Activated CD8-positive, alpha-beta memory T cell treated with anti-CD3 and anti-CD28 coated beads, Interleukin-2, amount 50 U/mL, for 24 hours (primary cell): ENCODE results near the gene LDLRAD4.

ENCODE experiments used
- DNase-seq: peaks from one replicate; pipeline ENCODE4 v3.0.0-alpha.2; 2020; ENCODE audit errors: extremely low read depth

LDLRAD4 gene

GRCh38 chr18:13630716-13631268 is 412.2 kb downstream of the LDLRAD4 start:
- DNase-seq, result no peak

DNA sequence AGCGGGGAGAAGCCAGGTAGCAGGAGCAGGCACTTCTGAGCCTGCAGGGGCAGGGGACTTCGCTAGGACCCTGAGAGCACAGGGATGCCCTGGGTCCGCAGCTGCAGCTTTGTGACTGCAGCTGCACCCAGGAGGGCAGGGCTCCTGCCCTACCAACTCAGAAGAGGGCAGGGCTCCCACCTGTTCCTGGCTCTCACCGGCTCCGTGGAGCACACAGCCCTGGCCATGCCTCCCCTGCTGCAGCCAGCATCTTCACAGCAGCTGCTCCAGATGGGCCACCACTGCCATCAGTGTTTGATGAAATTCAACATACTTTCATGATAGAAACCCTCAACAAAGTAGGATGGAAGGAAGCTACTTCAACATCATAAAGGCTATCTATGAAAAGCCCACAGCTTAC is 415.1 kb downstream of the LDLRAD4 start:
- DNase-seq, result no peak

- DNase-seq, result no peak
These were observed 416.5 kb downstream of the LDLRAD4 start for GRCh38 chr18:13635046-13635445.

GRCh38 chr18:13638719-13639595 is 420.4 kb downstream of the LDLRAD4 start:
- no peak for DNase-seq

DNA sequence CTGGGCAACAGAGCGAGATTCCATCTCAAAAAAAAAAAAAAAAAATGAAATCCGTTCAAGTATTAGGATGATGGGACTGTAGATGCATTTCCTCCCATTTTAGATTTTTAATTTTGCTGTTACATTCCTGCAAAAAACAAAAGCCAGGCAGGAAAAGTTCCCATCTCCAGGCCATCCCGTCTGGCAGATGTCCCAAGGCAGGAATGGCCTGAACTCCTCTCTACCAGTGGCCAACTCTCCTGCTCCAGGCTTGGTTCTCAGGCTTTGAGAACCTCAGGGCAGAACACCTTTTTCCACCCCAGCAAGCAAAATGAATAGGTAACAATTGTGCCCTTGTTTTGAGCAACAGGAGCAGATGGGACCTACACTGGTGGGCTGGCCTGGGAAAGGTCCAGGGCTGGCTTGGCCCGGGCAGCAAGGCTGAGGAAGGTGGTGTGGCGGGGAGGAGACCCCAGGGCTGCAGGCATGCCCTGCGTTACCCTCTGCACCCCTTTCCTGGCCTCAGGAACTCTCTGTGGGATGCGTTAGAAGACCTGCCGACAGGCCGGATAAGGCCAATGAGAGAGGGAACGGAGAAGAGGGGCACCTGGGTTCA is 421.8 kb downstream of the LDLRAD4 start:
- DNase-seq, result no peak

GRCh38 chr18:13641551-13642439 is 423.2 kb downstream of the LDLRAD4 start:
- DNase-seq, result no peak

DNA sequence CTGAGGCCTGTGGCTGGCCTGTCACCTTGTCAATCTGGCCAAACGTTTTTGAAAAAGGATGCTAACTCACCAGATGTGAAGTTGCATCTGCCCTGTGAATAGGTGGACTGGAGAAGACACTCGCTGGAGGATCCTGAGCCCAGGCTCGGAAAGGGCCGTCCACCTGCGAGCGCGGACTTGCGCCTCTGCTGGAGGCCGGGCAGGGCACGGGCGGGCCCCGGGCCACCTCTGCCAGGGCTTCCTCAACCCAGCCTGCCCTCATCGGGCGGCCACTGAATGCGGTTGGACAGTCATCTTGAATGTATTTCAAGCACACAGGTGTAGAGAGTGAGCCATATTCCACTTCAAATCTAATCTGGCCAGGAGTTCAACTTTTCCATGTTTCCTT is 423.9 kb downstream of the LDLRAD4 start:
- DNase-seq, result no peak

GRCh38 chr18:13643261-13643751 is 424.7 kb downstream of the LDLRAD4 start:
- DNase-seq, result no peak

GRCh38 chr18:13645093-13645492 is 426.5 kb downstream of the LDLRAD4 start:
- DNase-seq, result no peak

- no peak for DNase-seq
These were observed 428.1 kb downstream of the LDLRAD4 start for GRCh38 chr18:13646633-13647032.

- DNase-seq, result no peak
These were observed 429.2 kb downstream of the LDLRAD4 start for GRCh38 chr18:13647761-13648160.

DNA sequence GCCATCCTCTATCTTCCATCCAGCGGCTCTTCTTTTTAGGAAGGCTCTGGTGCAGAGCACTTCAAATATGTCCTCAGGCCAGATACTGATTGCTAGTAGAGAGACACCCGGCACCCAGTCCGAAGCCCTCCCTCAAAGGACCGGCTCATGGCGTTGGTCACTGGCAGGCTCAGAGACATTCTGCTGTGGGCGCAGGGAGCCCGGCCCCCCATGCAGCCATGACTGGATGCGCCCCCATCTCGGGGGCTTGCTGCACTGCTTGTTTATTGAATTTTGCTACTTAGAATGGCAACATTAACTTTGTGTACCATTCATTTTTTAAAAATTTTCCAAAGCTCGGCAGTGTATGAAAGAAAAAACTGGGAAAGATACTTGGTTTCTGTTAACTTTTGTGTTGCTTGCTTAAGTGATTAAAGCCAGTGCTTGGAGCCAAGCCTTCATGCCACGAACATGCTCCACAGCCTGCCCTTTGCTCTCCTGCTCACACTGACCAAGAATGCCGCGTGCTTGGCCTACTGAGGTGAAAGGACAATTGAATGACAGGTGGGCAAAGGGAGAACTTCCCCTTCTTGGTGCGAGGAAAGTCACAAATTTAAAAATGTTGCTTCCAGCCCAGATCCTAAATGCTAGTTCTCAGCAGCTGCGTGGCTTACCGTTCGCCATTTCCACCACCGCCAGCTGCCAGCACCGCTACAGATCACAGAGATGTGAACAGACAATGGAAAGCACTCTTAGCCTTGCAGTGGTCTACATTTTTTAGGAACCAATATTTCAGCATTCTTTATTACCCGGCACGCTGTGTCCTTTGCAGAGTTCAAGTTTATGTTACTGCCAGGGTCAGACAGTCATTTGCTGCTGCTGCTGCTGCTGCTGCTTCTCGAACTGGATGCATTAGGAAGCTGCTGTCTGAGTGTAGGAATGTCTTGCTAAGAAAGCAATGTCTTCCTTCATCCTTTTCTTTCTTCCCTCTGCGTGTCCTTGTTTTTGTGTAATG is 431.1 kb downstream of the LDLRAD4 start:
- DNase-seq, result no peak

DNA sequence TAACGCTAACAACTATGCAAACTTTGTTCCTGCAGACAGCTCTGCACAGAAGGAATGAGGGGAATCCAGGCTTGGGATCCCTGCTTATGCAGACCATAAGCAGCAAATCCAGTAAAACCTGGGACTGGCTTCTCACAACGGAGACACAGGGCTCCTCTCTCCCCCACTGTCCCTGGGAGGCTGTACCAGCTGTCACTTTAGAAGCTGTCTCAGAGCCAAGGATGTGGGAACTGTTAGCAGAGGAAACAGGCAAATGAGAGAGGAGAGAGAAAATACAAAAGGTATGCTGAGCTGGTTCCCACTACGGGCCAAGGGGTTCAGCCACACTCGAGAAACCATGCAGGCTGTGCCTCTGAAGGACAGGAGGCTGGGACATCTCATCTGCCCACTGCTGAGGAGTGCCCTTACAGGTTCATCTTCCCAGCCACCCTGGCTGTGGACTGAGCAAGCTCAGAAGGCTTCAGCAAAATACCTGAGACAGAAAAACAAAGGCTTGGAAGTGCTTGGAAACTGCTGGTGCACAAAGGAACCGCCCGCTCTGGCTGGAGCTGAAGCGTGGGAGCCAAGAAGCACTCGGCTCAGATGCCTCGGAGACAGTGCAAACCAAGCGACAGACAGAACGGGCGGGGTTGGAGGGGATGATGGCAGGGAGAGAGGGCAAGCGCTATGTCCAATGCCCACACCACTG is 435.3 kb downstream of the LDLRAD4 start:
- no peak for DNase-seq

DNA sequence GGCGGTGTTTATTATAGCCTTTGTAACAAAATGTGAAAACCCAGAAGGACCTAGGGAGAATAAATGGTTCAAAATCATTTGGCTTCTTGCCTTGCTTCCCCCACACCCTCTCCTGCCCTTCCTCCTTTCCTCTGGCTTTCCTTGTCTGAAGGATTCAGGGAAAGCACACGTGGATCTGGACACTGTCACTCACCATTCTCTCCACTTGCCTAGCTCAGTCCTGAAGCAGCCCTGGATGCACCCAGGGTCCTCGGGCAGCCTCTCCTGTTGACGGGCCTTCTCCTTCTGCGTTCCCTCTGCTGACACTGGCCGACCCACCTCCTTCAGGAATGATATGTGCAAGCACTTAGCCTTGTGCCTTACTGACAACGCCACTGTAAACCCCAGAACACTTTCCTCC is 439.4 kb downstream of the LDLRAD4 start:
- DNase-seq, result no peak

DNA sequence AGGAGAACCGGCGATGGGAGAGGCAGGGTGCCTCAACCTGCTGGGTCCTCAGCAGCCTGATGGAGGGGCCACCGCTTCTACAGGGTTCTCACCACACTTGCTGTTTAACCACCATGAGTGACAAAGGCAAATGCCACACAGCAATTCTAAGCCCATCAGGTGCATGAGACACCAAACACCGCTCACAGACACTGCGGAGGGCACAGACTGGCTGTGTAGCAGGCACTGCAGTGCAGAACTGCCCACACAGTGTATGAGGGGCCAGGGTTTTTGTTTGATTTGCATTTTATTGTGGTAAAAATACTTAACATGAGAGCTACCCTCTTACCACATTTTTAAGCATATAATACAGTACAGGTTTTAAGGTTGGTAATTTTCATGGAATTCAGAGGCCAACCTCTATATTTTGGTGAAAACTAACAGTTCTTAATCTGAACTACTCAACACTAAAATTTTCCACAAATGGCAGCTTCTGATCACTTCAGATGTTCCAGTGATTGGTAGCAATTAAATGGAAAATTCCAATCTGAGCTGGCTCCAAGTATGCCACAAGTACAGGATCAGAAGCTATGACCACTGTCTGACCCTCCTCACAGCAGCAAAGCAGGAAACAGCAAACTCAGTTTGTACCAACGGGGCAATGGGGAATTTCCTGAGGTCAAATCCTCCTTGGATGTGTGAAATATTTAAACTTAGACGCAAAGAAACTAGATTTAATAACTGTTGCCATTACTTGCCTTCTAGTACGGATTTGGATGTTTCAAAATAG is 440.1 kb downstream of the LDLRAD4 start:
- DNase-seq, result no peak

DNA sequence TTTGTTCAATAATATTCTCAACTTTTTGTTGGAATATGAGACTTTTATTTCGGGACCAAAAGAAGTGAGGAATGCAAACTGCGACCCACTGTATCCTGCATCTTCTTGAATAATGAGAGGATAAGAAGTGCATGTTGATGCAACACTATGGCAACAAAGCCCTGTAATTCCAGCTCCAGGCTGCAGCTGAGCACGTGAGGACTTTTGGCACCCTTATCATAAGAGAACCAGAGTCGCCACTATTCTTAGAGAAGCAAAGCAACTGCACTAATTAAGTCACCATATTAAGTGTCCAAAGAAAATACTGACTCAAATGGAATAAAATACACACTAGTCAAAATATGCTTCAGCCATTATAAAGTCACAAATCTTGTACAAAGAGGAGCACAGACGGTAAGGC is 441.9 kb downstream of the LDLRAD4 start:
- DNase-seq, result no peak

DNA sequence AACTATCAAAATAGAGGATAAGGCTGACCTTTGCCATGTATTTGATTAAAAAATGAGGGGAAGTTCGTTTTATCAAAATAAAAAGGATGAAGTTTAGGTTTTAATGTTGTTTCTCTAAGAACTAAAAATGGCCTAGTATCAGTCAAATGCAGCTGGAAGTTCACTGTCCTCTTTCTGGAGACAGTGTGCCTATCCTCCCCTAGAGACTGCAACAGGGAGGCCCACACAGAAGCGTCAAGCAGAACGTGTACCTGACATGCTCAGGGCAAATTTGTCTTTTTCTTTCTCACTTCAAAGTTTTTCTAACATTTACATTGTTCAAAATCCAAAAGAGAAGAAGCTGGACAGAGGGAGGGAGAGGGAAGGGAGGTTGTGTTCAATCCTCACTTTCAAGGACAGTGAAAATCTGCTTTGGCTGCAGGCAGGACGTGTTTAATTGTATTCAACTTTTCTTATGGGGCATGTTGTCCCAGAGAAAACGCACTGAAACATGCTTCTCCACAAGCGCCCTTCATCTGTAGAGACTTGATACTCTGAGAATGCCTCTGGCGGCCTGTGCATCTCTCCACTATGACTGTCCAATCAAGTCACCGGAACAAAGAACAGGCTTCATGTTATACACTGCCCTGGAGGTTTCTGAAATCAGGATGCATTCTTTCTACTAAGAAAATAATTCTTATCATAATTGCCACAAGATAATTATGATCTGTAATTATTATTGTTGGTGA is 442.7 kb downstream of the LDLRAD4 start:
- DNase-seq, result no peak

- DNase-seq, result no peak
These were observed 443.3 kb downstream of the LDLRAD4 start for GRCh38 chr18:13661779-13662256.
